SH-SY5Y (cell line): ENCODE measurements around the gene PAPPA2.

Experiments
- GATA2 ChIP-seq: IDR thresholded peaks from 2 replicates; pipeline ENCODE4 v1.6.1; 2011; ENCODE audit warnings: mild to moderate bottlenecking, low read depth, low read length
- GATA3 ChIP-seq: IDR thresholded peaks from 2 replicates; pipeline ENCODE4 v1.6.1; 2011; ENCODE audit warnings: low read depth, mild to moderate bottlenecking, low read length, moderate library complexity

Gene PAPPA2

DNA sequence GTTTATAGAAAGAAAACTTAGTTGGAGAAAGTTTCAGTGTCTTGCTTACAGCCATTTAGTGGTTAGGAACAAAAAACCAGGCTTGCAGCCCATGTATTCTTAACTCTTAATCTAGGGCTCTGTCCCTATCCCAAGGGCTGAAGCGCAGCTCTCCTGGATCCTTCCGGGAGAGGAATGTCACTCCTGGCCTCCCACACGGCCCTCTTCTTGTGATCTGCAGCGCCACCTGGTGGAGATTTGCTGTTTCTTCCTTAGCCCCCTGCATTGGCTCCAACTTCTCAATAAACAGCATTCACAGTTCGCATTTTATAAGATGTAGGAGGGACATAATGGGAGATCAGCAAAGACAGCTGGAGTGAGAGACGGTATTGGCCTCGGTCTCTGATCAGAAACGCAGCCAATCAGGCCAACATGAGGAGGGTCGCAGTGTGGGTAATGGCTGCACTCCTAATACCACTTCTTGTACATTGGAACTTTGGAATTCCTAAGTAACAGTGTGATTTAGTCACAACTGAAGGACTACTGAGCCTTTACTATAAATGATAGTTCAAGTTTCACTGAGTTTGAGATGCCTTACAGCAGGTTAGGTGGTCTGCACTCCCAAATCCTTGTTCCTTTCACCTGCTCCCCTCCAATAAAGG, 418.1 kb downstream of the PAPPA2 start:
- no peak for TF ChIP-seq GATA2
- no peak for TF ChIP-seq GATA3

DNA sequence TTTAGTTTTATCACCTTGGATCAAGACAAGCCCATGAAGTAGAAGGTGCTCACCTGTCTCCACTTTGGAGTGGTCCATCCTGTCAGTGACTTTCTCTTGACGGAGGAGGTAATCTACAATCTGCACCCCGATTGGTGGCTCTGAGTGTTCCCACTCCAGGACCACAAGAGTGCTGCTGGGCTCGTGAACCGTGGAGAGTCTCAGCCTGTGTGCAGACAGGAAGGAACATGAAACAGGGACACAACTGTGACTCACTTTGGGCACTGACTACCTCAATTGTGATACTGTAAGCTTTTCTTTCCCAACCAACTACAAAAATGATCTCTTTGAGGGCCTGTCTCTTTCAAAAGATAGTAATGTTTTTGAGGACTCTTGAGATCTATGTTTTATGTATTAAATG, 421.3 kb downstream of the PAPPA2 start:
- TF ChIP-seq GATA2 (no peak), GATA3 (no peak)

DNA sequence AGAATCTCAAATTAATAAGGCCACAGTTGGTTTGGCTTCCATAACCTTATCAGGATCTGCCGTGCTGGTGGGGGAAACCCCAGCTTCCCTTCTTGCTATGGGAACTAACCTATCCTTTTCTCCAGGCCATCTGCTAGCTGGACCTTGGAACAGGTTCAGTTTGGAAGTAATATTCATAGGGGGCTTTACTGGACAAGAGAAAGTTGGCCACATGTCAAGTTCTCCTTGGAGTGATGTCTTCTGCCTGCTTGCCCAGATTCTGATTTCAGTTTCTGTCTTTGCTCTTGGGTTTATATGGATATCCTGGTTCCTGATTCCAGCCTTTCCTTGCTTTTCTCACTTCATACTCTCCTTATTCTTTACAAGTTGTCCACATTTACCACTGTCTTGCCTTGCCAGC, 421.9 kb downstream of the PAPPA2 start:
- no peak for TF ChIP-seq GATA3
- no peak for TF ChIP-seq GATA2

DNA sequence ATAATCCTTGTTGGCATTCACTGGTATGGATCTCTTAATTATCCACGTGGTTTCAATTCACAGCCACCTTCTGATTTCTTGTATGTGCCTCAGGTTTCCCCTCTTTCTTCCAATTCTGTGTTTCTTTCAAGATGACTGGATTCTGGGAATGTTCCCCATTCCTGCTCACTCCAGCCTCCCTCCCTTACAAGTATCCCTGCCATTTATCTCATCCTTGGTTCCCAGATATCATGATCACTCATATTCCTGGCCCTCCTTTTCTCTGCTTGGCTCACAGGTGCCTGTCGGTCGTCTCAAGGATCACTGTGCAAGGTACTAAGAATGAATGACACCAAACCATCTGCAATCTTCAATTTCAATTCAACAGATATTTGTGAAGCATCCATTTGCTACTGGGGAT, 422.4 kb downstream of the PAPPA2 start:
- TF ChIP-seq GATA3 (no peak), GATA2 (no peak)

DNA sequence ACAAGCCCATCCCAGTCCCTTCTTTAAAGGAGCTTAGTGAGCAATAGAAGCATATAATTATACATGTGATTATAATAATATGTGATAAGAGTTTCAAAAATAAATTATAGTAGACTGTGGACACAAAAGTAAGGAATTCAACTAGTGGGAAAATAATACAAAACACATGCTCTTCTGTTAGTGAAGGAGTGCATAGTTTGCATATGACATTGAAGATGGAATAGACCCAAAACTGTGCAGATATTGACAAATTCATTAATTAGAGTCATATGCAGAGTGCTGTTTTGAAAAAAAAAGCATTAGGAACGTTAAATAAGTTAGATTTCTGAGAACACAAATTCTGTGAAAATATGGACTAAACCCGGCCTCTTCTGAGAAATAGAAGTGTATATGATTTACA, 422.8 kb downstream of the PAPPA2 start:
- TF ChIP-seq GATA2, result no peak
- no peak for TF ChIP-seq GATA3

DNA sequence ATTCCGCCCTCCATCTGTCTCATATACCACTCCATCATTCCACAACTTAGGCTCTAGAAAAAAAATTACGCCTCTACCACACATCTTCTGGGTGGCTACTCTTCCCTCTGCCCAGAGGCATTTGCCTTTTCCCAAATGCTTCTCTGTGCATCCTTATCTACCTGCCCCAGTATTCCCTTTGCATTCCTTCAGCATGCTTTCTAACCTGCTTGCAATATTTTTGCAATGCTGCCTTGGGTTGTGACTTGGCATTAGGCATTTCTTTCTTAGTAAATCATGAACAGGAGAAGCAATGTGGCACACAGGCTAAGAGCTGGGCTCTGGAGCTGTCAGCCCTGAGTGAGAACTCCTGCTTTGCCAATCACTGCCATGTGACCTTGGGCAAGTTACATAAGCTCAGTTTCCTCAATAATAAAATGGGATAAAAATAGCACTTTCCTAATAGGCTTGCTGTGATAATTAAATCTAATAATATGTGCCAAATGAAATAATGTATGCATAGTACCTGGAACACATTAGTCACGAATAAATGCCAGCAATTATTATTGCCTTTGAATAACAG, 425.6 kb downstream of the PAPPA2 start:
- TF ChIP-seq GATA2 (no peak), GATA3 (no peak)

DNA sequence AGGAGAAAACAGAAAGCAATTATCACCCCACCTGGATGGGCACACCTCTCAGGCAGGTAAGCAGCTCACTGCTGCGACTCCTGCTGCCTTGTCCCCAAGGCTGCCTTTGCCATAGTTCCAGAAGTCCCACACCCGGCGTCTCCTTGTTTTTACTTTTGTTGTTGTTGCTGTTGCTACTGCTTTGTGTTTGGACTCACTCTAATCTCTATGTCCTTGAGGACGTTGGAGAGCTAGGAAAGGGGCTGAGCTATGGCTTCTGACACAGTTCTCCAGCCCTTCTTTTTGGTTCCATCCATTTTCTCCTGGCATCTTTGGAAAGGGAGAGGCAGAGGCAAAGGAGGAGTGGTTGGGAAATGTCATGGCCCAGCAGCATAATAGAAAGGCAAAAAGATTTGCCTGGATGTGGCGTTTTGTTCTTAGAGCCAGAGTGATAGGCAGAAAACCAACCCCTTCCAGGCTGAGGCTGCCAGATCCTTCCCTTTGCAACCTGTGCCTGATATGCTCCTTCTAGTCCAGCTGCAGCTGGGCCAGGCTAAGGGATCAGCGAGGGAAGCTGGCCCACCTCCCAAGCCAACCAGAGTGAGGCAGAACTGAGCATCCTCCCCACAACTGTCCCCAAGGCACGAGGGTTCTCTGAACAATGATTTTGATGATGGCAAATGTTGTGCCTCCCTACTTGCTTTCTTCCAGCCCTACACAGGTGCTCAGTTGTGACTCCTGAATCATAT, 430.8 kb downstream of the PAPPA2 start:
- TF ChIP-seq GATA3 (no peak), GATA2 (no peak)

DNA sequence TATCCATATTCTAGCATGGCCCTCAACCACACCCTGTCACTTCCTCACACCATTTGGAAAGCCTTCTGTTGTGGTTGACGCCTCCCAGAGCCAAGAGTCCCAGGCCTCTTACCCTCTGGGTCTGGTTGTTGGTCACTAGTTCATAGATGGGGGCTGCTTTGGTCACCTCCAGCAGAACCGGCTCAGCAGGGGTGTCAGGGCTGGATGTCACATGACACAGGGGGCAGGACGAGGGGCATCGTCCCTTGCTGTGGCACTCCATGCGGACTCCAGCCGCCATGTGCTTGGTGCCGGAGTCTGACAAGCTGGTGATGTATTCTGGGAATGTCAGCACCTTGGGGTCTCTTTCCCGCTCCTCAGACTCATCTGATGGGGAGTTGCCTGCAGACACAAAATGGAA, 431.5 kb downstream of the PAPPA2 start:
- TF ChIP-seq GATA3 (no peak), GATA2 (no peak)
